Measurements from ENCODE around the gene EDC4.
A peak's percentile ranks its signal among the peaks of the same experiment; 100 is the strongest.

The EDC4 gene

DNA sequence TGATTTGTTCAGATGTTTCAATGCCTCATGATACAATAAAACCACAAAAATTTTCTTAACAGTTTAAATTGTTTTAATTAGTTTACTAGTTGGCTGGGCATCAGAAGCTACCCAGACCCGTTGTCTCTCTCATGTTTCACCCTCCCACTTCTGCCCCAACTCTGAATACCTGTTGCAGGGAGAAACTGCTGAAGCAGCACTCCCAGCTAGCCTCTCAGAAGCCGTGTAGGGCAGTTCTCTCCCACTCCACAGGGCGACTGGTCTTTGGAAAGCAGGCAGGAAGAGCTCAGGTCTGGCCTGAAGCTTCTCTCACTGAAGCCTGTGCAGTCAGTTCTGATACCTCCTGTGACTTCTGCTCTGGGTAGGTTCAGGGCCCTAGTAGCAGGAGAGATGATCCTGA is 1.6 kb upstream of the EDC4 start:
- Histone ChIP-seq H3K27me3 (ENCODE audit: insufficient read depth, low read length) (no peaks in the 10 kb centered on the region), H3K4me3 (ENCODE audit: low read length) (no peak overlapping the region), H3K4me1 (ENCODE audit: insufficient read depth, low read length) (0 out of 2 replicates have a peak, but pooled peaks cover 9% of the 10 kb centered on the region), H3K9me3 (ENCODE audit: insufficient read depth, low read depth, low read length) (no peaks in the 10 kb centered on the region), H3K27ac (ENCODE audit: low read length) (no peak overlapping the region), H3K9ac (ENCODE audit: low read depth, low read length) (no peak overlapping the region), H3K36me3 (ENCODE audit: insufficient read depth, low read depth, low read length) (peaks cover 55% of the 10 kb centered on the region)

- no peaks in the 10 kb centered on the region for H3K9me3 ChIP-seq (ENCODE audit: insufficient read depth, low read depth, low read length)
- peaks cover 55% of the 10 kb centered on the region for H3K36me3 ChIP-seq (ENCODE audit: insufficient read depth, low read depth, low read length)
- peak overlapping the region; percentile 92 for H3K4me3 ChIP-seq (ENCODE audit: low read length)
- H3K9ac ChIP-seq (ENCODE audit: low read depth, low read length) = peak overlapping the region; percentile 85; the same call in 1 of the 2 replicates
- H3K27ac ChIP-seq (ENCODE audit: low read length) = no peak overlapping the region
- H3K4me1 ChIP-seq (ENCODE audit: insufficient read depth, low read length) = 0 out of 2 replicates have a peak, but pooled peaks cover 9% of the 10 kb centered on the region
- no peaks in the 10 kb centered on the region for H3K27me3 ChIP-seq (ENCODE audit: insufficient read depth, low read length)
Measured at GRCh38 chr16:67872131-67872630, 671 bp upstream of the EDC4 start.

- H3K27ac ChIP-seq (ENCODE audit: low read length) = no peak overlapping the region
- H3K27me3 ChIP-seq (ENCODE audit: insufficient read depth, low read length) = no peaks in the 10 kb centered on the region
- peaks cover 55% of the 10 kb centered on the region for H3K36me3 ChIP-seq (ENCODE audit: insufficient read depth, low read depth, low read length)
- 0 out of 2 replicates have a peak, but pooled peaks cover 9% of the 10 kb centered on the region for H3K4me1 ChIP-seq (ENCODE audit: insufficient read depth, low read length)
- peak overlapping the region; percentile 92 for H3K4me3 ChIP-seq (ENCODE audit: low read length)
- H3K9ac ChIP-seq (ENCODE audit: low read depth, low read length) = peak overlapping the region; percentile 85
- no peaks in the 10 kb centered on the region for H3K9me3 ChIP-seq (ENCODE audit: insufficient read depth, low read depth, low read length)
Measured at GRCh38 chr16:67873435-67874370, 851 bp downstream of the EDC4 start.

GRCh38 chr16:67874372-67874771 is 1.5 kb downstream of the EDC4 start:
- Histone ChIP-seq H3K9me3 (ENCODE audit: insufficient read depth, low read depth, low read length) (no peaks in the 10 kb centered on the region), H3K27me3 (ENCODE audit: insufficient read depth, low read length) (no peaks in the 10 kb centered on the region), H3K9ac (ENCODE audit: low read depth, low read length) (peak overlapping the region; percentile 85), H3K27ac (ENCODE audit: low read length) (no peak overlapping the region), H3K4me1 (ENCODE audit: insufficient read depth, low read length) (0 out of 2 replicates have a peak, but pooled peaks cover 9% of the 10 kb centered on the region), H3K4me3 (ENCODE audit: low read length) (peak overlapping the region; percentile 92; the same call in 1 of the 2 replicates), H3K36me3 (ENCODE audit: insufficient read depth, low read depth, low read length) (peaks cover 55% of the 10 kb centered on the region)

DNA sequence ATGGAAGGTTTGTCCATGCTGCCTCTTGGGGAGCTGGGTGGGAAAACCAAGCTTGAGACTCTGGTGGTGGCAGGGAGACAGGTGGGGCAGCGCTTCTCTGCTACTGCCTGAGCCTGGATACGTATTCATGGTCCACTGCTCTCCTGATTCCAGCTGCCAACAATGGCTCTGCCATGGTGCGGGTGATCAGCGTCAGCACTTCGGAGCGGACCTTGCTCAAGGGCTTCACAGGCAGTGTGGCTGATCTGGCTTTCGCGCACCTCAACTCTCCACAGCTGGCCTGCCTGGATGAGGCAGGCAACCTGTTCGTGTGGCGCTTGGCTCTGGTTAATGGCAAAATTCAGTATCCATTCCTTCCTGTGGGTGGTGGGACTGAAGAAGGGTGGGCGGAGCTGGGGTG is 4.2 kb downstream of the EDC4 start:
- Histone ChIP-seq H3K27me3 (ENCODE audit: insufficient read depth, low read length) (no peaks in the 10 kb centered on the region), H3K36me3 (ENCODE audit: insufficient read depth, low read depth, low read length) (peaks cover 60% of the 10 kb centered on the region), H3K9me3 (ENCODE audit: insufficient read depth, low read depth, low read length) (no peaks in the 10 kb centered on the region), H3K27ac (ENCODE audit: low read length) (no peak overlapping the region), H3K9ac (ENCODE audit: low read depth, low read length) (no peak overlapping the region), H3K4me1 (ENCODE audit: insufficient read depth, low read length) (0 out of 2 replicates have a peak, but pooled peaks cover 9% of the 10 kb centered on the region), H3K4me3 (ENCODE audit: low read length) (no peak overlapping the region)

GRCh38 chr16:67878232-67878631 is 5.4 kb downstream of the EDC4 start:
- Histone ChIP-seq H3K36me3 (ENCODE audit: insufficient read depth, low read depth, low read length) (peaks cover 72% of the 10 kb centered on the region), H3K27me3 (ENCODE audit: insufficient read depth, low read length) (no peaks in the 10 kb centered on the region), H3K4me1 (ENCODE audit: insufficient read depth, low read length) (0 out of 2 replicates have a peak, but pooled peaks cover 9% of the 10 kb centered on the region), H3K27ac (ENCODE audit: low read length) (no peak overlapping the region), H3K4me3 (ENCODE audit: low read length) (no peak overlapping the region), H3K9ac (ENCODE audit: low read depth, low read length) (no peak overlapping the region), H3K9me3 (ENCODE audit: insufficient read depth, low read depth, low read length) (no peaks in the 10 kb centered on the region)

DNA sequence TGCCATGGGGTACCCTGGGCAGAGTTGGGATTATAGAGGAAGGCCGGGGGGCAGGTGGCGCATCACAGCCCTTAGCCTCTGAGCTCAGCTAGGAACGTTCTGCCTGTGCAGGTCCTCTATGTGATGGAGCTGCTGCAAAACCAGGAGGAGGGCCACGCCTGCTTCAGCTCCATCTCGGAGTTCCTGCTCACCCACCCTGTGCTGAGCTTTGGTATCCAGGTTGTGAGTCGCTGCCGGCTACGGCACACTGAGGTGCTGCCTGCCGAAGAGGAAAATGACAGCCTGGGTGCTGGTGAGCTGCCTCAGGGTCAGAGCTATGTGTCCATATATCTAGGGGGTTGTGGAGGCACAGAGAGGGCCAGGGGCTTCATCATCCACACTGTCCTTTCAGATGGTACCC is 6.0 kb downstream of the EDC4 start:
- Histone ChIP-seq H3K9me3 (ENCODE audit: insufficient read depth, low read depth, low read length) (no peaks in the 10 kb centered on the region), H3K36me3 (ENCODE audit: insufficient read depth, low read depth, low read length) (peaks cover 77% of the 10 kb centered on the region), H3K4me3 (ENCODE audit: low read length) (no peak overlapping the region), H3K27ac (ENCODE audit: low read length) (no peak overlapping the region), H3K4me1 (ENCODE audit: insufficient read depth, low read length) (peaks cover 7% of the 10 kb centered on the region; the same call in 1 of the 2 replicates), H3K9ac (ENCODE audit: low read depth, low read length) (no peak overlapping the region), H3K27me3 (ENCODE audit: insufficient read depth, low read length) (no peaks in the 10 kb centered on the region)

- no peak overlapping the region for H3K4me3 ChIP-seq (ENCODE audit: low read length)
- H3K4me1 ChIP-seq (ENCODE audit: insufficient read depth, low read length) = peaks cover 3% of the 10 kb centered on the region; the same call in 1 of the 2 replicates
- H3K36me3 ChIP-seq (ENCODE audit: insufficient read depth, low read depth, low read length) = peaks cover 81% of the 10 kb centered on the region
- no peak overlapping the region for H3K9ac ChIP-seq (ENCODE audit: low read depth, low read length)
- no peaks in the 10 kb centered on the region for H3K9me3 ChIP-seq (ENCODE audit: insufficient read depth, low read depth, low read length)
- no peaks in the 10 kb centered on the region for H3K27me3 ChIP-seq (ENCODE audit: insufficient read depth, low read length)
- H3K27ac ChIP-seq (ENCODE audit: low read length) = no peak overlapping the region
Measured at GRCh38 chr16:67879462-67879861, 6.6 kb downstream of the EDC4 start.

- no peak overlapping the region for H3K27ac ChIP-seq (ENCODE audit: low read length)
- H3K9ac ChIP-seq (ENCODE audit: low read depth, low read length) = no peak overlapping the region
- peaks cover 81% of the 10 kb centered on the region for H3K36me3 ChIP-seq (ENCODE audit: insufficient read depth, low read depth, low read length)
Measured at GRCh38 chr16:67879936-67880335, 7.1 kb downstream of the EDC4 start.

GRCh38 chr16:67880584-67880983 is 7.7 kb downstream of the EDC4 start:
- H3K27me3 ChIP-seq (ENCODE audit: insufficient read depth, low read length) = no peaks in the 10 kb centered on the region
- no peaks in the 10 kb centered on the region for H3K9me3 ChIP-seq (ENCODE audit: insufficient read depth, low read depth, low read length)
- H3K4me1 ChIP-seq (ENCODE audit: insufficient read depth, low read length) = peaks cover 10% of the 10 kb centered on the region; the same call in 1 of the 2 replicates
- H3K9ac ChIP-seq (ENCODE audit: low read depth, low read length) = no peak overlapping the region
- no peak overlapping the region for H3K4me3 ChIP-seq (ENCODE audit: low read length)
- H3K36me3 ChIP-seq (ENCODE audit: insufficient read depth, low read depth, low read length) = peaks cover 81% of the 10 kb centered on the region
- H3K27ac ChIP-seq (ENCODE audit: low read length) = no peak overlapping the region

More at GRCh38 chr16:67879936-67880335, 7.1 kb downstream of the EDC4 start:
- Histone ChIP-seq H3K4me1 (ENCODE audit: insufficient read depth, low read length) (peaks cover 6% of the 10 kb centered on the region; the same call in 1 of the 2 replicates), H3K4me3 (ENCODE audit: low read length) (no peak overlapping the region), H3K9me3 (ENCODE audit: insufficient read depth, low read depth, low read length) (no peaks in the 10 kb centered on the region), H3K27me3 (ENCODE audit: insufficient read depth, low read length) (no peaks in the 10 kb centered on the region)

GRCh38 chr16:67881621-67882161 is 8.8 kb downstream of the EDC4 start:
- Histone ChIP-seq H3K4me1 (ENCODE audit: insufficient read depth, low read length) (peaks cover 10% of the 10 kb centered on the region), H3K27ac (ENCODE audit: low read length) (no peak overlapping the region), H3K9me3 (ENCODE audit: insufficient read depth, low read depth, low read length) (no peaks in the 10 kb centered on the region), H3K36me3 (ENCODE audit: insufficient read depth, low read depth, low read length) (peaks cover 74% of the 10 kb centered on the region), H3K27me3 (ENCODE audit: insufficient read depth, low read length) (no peaks in the 10 kb centered on the region), H3K4me3 (ENCODE audit: low read length) (no peak overlapping the region), H3K9ac (ENCODE audit: low read depth, low read length) (no peak overlapping the region)
